GM23338 (cell line): Measurements from ENCODE around the gene HSPB6. TPM values are rescaled to one million over a fixed set of nuclear protein-coding genes. Genes with fewer than 3 reads are reported as not detected.

Source experiments
- ATAC-seq: fragments of 200-7000 bp; cut with Tn5 transposase; 3 replicates; pipeline ENCODE4 v1.9.1; 2020
- DNase-seq: peaks from one replicate; pipeline ENCODE4 v3.0.0-alpha.2; 2015; ENCODE audit warnings: low spot score
- H2AFZ ChIP-seq: fragments of 200-600 bp; sonication (generic); 2 replicates; pipeline ENCODE4 v1.8.0; 2016; ENCODE audit warnings: antibody characterized with exemption, mild to moderate bottlenecking, moderate library complexity
- H3F3A ChIP-seq: fragments of 200-600 bp; sonication (generic); replicated peaks from 2 replicates; pipeline ENCODE4 v1.8.0; 2017; ENCODE audit warnings: antibody characterized with exemption, mixed run types, low read depth
- H3K27ac ChIP-seq: fragments of 200-600 bp; sonication (generic); 2 replicates; pipeline ENCODE4 v1.6.1; 2016; ENCODE audit warnings: low read depth
- H3K27me3 ChIP-seq: fragments of 200-600 bp; sonication (generic); 2 replicates; pipeline ENCODE4 v1.8.0; 2016; ENCODE audit warnings: mild to moderate bottlenecking, mixed run types, moderate library complexity; ENCODE audit not compliant: insufficient read depth
- H3K36me3 ChIP-seq: fragments of 200-600 bp; sonication (generic); 2 replicates; pipeline ENCODE4 v1.8.0; 2016; ENCODE audit warnings: mild to moderate bottlenecking; ENCODE audit not compliant: insufficient read depth
- H3K4me1 ChIP-seq: fragments of 200-600 bp; sonication (generic); 2 replicates; pipeline ENCODE4 v1.8.0; 2016; ENCODE audit warnings: mild to moderate bottlenecking, moderate library complexity; ENCODE audit not compliant: insufficient read depth
- H3K4me2 ChIP-seq: fragments of 200-600 bp; sonication (generic); 2 replicates; pipeline ENCODE4 v1.7.1; 2017; ENCODE audit warnings: mixed run types
- H3K4me3 ChIP-seq: fragments of 200-600 bp; sonication (generic); 2 replicates; pipeline ENCODE4 v1.6.1; 2016; ENCODE audit warnings: mixed run types
- H3K79me2 ChIP-seq: fragments of 200-600 bp; sonication (generic); replicated peaks from 2 replicates; pipeline ENCODE4 v1.8.0; 2017; ENCODE audit warnings: mild to moderate bottlenecking; ENCODE audit not compliant: insufficient read depth
- H3K9me2 ChIP-seq: fragments of 200-600 bp; sonication (generic); 2 replicates; pipeline ENCODE4 v1.8.0; 2017; ENCODE audit not compliant: insufficient read depth
- H4K20me1 ChIP-seq: fragments of 200-600 bp; sonication (generic); replicated peaks from 2 replicates; pipeline ENCODE4 v1.8.0; 2017; ENCODE audit warnings: mild to moderate bottlenecking; ENCODE audit not compliant: insufficient read depth
- H3K27ac Mint-ChIP-seq: 2 replicates; pipeline ENCODE4 v1.8.0; 2020; ENCODE audit warnings: inconsistent platforms, mild to moderate bottlenecking, moderate library complexity, mixed read lengths
- H3K27me3 Mint-ChIP-seq: 3 replicates; pipeline ENCODE4 v1.8.0; 2022; ENCODE audit warnings: low read depth, mild to moderate bottlenecking, moderate library complexity, mixed read lengths, inconsistent platforms; ENCODE audit not compliant: insufficient read depth, poor library complexity
- H3K36me3 Mint-ChIP-seq: 3 replicates; pipeline ENCODE4 v1.8.0; 2021; ENCODE audit warnings: low read depth, mild to moderate bottlenecking, inconsistent platforms, moderate library complexity, mixed read lengths
- H3K4me1 Mint-ChIP-seq: 3 replicates; pipeline ENCODE4 v1.8.0; 2020; ENCODE audit warnings: mild to moderate bottlenecking, inconsistent platforms, mixed read lengths
- H3K4me3 Mint-ChIP-seq: 3 replicates; pipeline ENCODE4 v1.8.0; 2021; ENCODE audit warnings: moderate library complexity, mild to moderate bottlenecking, inconsistent platforms, mixed read lengths
- H3K9me3 Mint-ChIP-seq: 3 replicates; pipeline ENCODE4 v1.8.0; 2020; ENCODE audit warnings: moderate library complexity, mild to moderate bottlenecking, inconsistent platforms, mixed read lengths
- polyA plus RNA-seq: library from polyadenylated mRNA; unstranded; fragments of >200 nt; fragmentation: Nextera tagmentation; extraction: Ambion mirVana; gene quantifications from 2 replicates; pipeline ENCODE4 v1.2.1, GENCODE V29; 2016
- total RNA-seq: library from RNA; depleted of rRNA; stranded (reverse); fragments of >200 nt; shearing (Covaris generic); gene quantifications from 2 replicates; pipeline ENCODE4 v1.2.3, GENCODE V29; 2014
- TF ChIP-seq, protein P1 (sequence below): fragments of 250-450 bp; sonication (Bioruptor Pico); IDR thresholded peaks from 2 replicates; pipeline ENCODE4 v1.5.0; 2020; ENCODE audit warnings: mild to moderate bottlenecking, moderate library complexity
- TF ChIP-seq, protein P2 (sequence below), 2 experiments: fragments of 200-600 bp in 1 of 2; sonication (generic) in 1 of 2; conservative IDR thresholded peaks; 2 replicates each; pipeline versions ENCODE4 v1.5.1 to v1.6.1; 2016 to 2017; ENCODE audit warnings: antibody characterized with exemption in 2 of 2, low read depth in 2 of 2, mild to moderate bottlenecking in 2 of 2, moderate library complexity in 1 of 2
- TF ChIP-seq, protein P3 (sequence below): IDR thresholded peaks from 2 replicates; pipeline ENCODE4 v1.6.1; 2016; ENCODE audit warnings: antibody characterized with exemption

The HSPB6 gene
- total and polyA plus RNA-seq, 2 experiments from 2014 or later = 0.87 to 3.2 TPM

DNA sequence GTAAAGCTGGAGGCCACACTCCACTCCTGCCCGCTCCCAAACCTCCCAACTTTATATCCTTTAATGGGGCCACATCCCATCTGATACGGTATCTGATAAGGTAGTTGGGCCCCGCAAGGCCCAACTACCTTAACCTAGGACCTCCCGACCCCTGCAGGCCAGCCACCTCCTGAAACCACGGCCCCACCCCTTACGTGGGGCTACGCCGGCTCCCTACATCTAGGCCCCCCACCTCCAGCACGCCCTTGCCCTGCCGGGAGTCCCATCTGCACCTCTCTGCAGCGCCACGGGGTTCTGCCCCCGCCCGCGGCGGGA is 16.8 kb downstream of the HSPB6 start (continued):
- TF ChIP-seq, protein P1, sequence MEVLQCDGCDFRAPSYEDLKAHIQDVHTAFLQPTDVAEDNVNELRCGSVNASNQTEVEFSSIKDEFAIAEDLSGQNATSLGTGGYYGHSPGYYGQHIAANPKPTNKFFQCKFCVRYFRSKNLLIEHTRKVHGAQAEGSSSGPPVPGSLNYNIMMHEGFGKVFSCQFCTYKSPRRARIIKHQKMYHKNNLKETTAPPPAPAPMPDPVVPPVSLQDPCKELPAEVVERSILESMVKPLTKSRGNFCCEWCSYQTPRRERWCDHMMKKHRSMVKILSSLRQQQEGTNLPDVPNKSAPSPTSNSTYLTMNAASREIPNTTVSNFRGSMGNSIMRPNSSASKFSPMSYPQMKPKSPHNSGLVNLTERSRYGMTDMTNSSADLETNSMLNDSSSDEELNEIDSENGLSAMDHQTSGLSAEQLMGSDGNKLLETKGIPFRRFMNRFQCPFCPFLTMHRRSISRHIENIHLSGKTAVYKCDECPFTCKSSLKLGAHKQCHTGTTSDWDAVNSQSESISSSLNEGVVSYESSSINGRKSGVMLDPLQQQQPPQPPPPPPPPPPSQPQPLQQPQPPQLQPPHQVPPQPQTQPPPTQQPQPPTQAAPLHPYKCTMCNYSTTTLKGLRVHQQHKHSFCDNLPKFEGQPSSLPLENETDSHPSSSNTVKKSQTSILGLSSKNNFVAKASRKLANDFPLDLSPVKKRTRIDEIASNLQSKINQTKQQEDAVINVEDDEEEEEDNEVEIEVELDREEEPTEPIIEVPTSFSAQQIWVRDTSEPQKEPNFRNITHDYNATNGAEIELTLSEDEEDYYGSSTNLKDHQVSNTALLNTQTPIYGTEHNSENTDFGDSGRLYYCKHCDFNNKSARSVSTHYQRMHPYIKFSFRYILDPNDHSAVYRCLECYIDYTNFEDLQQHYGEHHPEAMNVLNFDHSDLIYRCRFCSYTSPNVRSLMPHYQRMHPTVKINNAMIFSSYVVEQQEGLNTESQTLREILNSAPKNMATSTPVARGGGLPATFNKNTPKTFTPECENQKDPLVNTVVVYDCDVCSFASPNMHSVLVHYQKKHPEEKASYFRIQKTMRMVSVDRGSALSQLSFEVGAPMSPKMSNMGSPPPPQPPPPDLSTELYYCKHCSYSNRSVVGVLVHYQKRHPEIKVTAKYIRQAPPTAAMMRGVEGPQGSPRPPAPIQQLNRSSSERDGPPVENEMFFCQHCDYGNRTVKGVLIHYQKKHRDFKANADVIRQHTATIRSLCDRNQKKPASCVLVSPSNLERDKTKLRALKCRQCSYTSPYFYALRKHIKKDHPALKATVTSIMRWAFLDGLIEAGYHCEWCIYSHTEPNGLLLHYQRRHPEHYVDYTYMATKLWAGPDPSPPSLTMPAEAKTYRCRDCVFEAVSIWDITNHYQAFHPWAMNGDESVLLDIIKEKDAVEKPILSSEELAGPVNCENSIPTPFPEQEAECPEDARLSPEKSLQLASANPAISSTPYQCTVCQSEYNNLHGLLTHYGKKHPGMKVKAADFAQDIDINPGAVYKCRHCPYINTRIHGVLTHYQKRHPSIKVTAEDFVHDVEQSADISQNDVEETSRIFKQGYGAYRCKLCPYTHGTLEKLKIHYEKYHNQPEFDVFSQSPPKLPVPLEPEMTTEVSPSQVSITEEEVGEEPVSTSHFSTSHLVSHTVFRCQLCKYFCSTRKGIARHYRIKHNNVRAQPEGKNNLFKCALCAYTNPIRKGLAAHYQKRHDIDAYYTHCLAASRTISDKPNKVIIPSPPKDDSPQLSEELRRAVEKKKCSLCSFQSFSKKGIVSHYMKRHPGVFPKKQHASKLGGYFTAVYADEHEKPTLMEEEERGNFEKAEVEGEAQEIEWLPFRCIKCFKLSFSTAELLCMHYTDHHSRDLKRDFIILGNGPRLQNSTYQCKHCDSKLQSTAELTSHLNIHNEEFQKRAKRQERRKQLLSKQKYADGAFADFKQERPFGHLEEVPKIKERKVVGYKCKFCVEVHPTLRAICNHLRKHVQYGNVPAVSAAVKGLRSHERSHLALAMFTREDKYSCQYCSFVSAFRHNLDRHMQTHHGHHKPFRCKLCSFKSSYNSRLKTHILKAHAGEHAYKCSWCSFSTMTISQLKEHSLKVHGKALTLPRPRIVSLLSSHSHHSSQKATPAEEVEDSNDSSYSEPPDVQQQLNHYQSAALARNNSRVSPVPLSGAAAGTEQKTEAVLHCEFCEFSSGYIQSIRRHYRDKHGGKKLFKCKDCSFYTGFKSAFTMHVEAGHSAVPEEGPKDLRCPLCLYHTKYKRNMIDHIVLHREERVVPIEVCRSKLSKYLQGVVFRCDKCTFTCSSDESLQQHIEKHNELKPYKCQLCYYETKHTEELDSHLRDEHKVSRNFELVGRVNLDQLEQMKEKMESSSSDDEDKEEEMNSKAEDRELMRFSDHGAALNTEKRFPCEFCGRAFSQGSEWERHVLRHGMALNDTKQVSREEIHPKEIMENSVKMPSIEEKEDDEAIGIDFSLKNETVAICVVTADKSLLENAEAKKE (CRISPR knock-in tag) = no peak

DNA sequence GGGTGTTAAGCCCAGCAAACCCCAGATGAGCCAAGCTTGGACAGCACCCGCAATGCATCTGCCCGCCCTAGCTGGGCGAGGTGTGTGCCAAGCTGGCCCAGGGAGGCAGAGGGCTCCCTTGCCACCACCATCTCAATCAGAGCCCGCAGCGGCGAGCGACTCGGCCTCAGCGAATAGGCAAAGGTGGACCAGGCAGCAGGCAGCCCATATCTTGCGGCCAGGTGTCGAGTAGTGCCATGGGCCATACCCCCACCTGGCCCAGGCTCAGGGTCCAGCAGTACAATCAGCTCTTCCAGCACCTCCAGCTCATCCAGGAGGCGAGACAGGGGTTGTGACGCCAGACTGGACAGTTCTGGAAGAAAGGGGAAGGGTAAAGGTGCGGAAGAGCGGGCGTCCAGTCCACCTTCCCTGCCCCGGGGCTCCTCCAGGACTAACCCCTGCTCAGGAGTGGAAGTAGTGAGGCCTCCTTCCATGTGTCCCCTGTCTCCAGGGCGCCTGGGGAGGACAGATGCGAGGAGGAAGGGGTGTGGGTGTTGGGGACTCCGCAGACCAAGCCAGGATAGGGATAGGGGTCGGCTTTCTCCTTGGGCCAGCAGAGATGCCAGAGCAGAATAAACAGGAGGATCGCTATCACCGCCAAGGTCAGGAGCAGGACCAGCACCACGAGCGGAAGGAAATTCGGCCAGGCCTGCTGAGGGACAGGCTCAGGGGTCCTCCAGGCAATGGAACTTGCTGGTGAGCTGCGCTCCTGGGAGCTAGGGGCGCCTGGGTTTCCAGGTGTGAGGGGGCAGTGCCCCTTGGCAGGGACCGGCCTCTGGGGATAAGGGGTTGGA is 17.3 kb downstream of the HSPB6 start:
- peaks cover 4% of the 10 kb centered on the region; the same call in 1 of the 2 replicates for H3K36me3 ChIP-seq
- DNase-seq (peak; percentile 33), ATAC-seq (no peak)
- H3F3A ChIP-seq = peaks cover 10% of the 10 kb centered on the region
- no peaks in the 10 kb centered on the region; the same call in 2 of the 3 replicates for H3K9me3 Mint-ChIP-seq
- TF ChIP-seq, protein P2, sequence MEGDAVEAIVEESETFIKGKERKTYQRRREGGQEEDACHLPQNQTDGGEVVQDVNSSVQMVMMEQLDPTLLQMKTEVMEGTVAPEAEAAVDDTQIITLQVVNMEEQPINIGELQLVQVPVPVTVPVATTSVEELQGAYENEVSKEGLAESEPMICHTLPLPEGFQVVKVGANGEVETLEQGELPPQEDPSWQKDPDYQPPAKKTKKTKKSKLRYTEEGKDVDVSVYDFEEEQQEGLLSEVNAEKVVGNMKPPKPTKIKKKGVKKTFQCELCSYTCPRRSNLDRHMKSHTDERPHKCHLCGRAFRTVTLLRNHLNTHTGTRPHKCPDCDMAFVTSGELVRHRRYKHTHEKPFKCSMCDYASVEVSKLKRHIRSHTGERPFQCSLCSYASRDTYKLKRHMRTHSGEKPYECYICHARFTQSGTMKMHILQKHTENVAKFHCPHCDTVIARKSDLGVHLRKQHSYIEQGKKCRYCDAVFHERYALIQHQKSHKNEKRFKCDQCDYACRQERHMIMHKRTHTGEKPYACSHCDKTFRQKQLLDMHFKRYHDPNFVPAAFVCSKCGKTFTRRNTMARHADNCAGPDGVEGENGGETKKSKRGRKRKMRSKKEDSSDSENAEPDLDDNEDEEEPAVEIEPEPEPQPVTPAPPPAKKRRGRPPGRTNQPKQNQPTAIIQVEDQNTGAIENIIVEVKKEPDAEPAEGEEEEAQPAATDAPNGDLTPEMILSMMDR (conservative IDR thresholded peaks at IDR 0.05; ENCODE audit: low read depth in 2 of 2) = no peak
- TF ChIP-seq, protein P3, sequence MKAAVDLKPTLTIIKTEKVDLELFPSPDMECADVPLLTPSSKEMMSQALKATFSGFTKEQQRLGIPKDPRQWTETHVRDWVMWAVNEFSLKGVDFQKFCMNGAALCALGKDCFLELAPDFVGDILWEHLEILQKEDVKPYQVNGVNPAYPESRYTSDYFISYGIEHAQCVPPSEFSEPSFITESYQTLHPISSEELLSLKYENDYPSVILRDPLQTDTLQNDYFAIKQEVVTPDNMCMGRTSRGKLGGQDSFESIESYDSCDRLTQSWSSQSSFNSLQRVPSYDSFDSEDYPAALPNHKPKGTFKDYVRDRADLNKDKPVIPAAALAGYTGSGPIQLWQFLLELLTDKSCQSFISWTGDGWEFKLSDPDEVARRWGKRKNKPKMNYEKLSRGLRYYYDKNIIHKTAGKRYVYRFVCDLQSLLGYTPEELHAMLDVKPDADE = no peak
- H3K27me3 ChIP-seq = no peaks in the 10 kb centered on the region
- no peaks in the 10 kb centered on the region for H3K79me2 ChIP-seq
- no peak overlapping the region for H3K27ac Mint-ChIP-seq
- H3K4me1 Mint-ChIP-seq = peaks cover 9% of the 10 kb centered on the region
- peaks cover 8% of the 10 kb centered on the region for H3K27me3 Mint-ChIP-seq
- H3K36me3 Mint-ChIP-seq = peaks cover 45% of the 10 kb centered on the region
- H3K9me2 ChIP-seq = no peaks in the 10 kb centered on the region
- no peaks in the 10 kb centered on the region; the same call in 1 of the 2 replicates for H4K20me1 ChIP-seq
- H3K4me3 Mint-ChIP-seq = peak overlapping the region; percentile 83
- no peak overlapping the region for H2AFZ ChIP-seq
- peak overlapping the region; percentile 96 for H3K4me3 ChIP-seq
- H3K4me2 ChIP-seq = peak overlapping the region; percentile 91
- peaks cover 4% of the 10 kb centered on the region; the same call in 1 of the 2 replicates for H3K4me1 ChIP-seq
- H3K27ac ChIP-seq = peak overlapping the region; percentile 81; the same call in 1 of the 2 replicates
